GM18517 (cell line): Measurements from ENCODE around the gene BTF3.
"Not testable (repeated sequence)": the region's sequence is repeated elsewhere in the genome, so short reads cannot be mapped to it uniquely, and the experiment has no call there.

Source experiments
- ATAC-seq: cut with Tn5 transposase; IDR thresholded peaks from one replicate; pipeline ENCODE4 v1.9.1; 2021; ENCODE audit warnings: mild to moderate bottlenecking, moderate library complexity; ENCODE audit not compliant: unreplicated experiment

Gene BTF3

GRCh38 chr5:73485715-73486114 is 12.5 kb upstream of the BTF3 start:
- ATAC-seq = no peak

- ATAC-seq = no peak
Measured at GRCh38 chr5:73486119-73486899, 11.9 kb upstream of the BTF3 start.

- not testable (repeated sequence) for ATAC-seq
Measured at GRCh38 chr5:73487257-73487656, 11.0 kb upstream of the BTF3 start.

- no peak for ATAC-seq
Measured at GRCh38 chr5:73487815-73488214, 10.4 kb upstream of the BTF3 start.

GRCh38 chr5:73488806-73489205 is 9.4 kb upstream of the BTF3 start:
- ATAC-seq = no peak

- ATAC-seq = no peak
Measured at GRCh38 chr5:73490088-73490487, 8.2 kb upstream of the BTF3 start.

- ATAC-seq = no peak
Measured at GRCh38 chr5:73491155-73491554, 7.1 kb upstream of the BTF3 start.

GRCh38 chr5:73493421-73493820 is 4.8 kb upstream of the BTF3 start:
- ATAC-seq = no peak

GRCh38 chr5:73494721-73495120 is 3.5 kb upstream of the BTF3 start:
- no peak for ATAC-seq

- no peak for ATAC-seq
Measured at GRCh38 chr5:73495772-73496335, 2.4 kb upstream of the BTF3 start.

- no peak for ATAC-seq
Measured at GRCh38 chr5:73496984-73497457, 1.2 kb upstream of the BTF3 start.

GRCh38 chr5:73497497-73498056 is 665 bp upstream of the BTF3 start:
- no peak for ATAC-seq

- no peak for ATAC-seq
Measured at GRCh38 chr5:73499187-73499586, 945 bp downstream of the BTF3 start.

GRCh38 chr5:73499756-73500155 is 1.5 kb downstream of the BTF3 start:
- ATAC-seq = no peak

GRCh38 chr5:73501406-73501805 is 3.2 kb downstream of the BTF3 start:
- no peak for ATAC-seq

- ATAC-seq = no peak
Measured at GRCh38 chr5:73506459-73506955, 8.3 kb downstream of the BTF3 start.

- ATAC-seq = no peak
Measured at GRCh38 chr5:73507062-73507461, 8.8 kb downstream of the BTF3 start.

- not testable (repeated sequence) for ATAC-seq
Measured at GRCh38 chr5:73508521-73508920, 10.3 kb downstream of the BTF3 start.

GRCh38 chr5:73513996-73514395 is 15.8 kb downstream of the BTF3 start:
- no peak for ATAC-seq

GRCh38 chr5:73514418-73514817 is 16.2 kb downstream of the BTF3 start:
- no peak for ATAC-seq

GRCh38 chr5:73515232-73515631 is 17.0 kb downstream of the BTF3 start:
- ATAC-seq = no peak
